GM12872 (cell line): Measurements from ENCODE around the gene LIMD2.

Experiments used
- CTCF ChIP-seq: IDR thresholded peaks from 3 replicates; pipeline ENCODE4 v1.5.1; 2011; ENCODE audit warnings: low read depth, mild to moderate bottlenecking, low read length, moderate library complexity; ENCODE audit not compliant: insufficient read depth

LIMD2 gene

DNA sequence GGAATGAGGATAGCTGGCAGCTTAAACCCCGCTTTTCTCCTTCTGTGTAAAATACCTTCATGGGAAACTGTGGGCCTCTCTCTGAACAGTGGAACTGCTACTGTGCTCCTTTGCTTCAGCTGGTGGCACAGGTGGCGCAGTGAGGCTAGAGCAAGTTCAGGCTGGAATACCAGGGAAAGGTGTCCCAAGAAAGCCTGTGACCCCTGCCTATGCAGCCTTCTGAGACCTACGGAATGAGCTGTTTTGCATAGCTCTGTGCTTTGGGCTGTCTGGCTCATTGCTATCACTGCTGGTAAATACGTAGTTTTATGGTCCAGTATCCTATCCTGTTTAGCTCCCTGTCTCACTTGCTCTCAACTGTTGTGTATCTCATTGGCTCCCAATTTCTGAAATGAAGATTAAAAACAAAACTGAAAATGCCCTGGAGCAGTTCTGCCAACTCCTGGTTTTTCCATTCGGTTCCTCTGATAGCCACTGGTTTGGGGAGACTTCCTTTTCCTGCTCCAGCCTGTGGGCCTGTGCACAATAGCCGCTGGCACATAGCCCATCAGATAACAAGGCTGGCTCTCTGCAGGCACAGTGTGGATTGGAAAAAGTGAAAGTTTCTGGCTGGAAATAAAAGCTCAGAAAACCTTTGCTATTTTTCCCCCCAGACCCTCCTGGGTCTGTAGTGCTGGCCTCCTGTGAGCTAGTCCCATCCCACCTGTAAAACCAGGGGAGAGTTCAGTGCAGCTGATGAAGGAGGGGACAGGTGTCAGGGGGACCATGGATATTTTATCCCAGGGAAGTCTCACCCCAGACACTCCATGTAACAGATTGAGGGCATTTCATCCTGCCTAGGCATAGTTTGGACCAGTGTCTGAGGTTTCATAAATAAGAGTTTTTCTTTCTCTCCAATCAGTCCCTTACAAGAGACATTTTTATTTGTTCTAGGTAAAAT, 24.0 kb downstream of the LIMD2 start:
- TF ChIP-seq CTCF, result no peak

- no peak for TF ChIP-seq CTCF
Observed at GRCh38 chr17:63675231-63675606, 24.7 kb downstream of the LIMD2 start.

DNA sequence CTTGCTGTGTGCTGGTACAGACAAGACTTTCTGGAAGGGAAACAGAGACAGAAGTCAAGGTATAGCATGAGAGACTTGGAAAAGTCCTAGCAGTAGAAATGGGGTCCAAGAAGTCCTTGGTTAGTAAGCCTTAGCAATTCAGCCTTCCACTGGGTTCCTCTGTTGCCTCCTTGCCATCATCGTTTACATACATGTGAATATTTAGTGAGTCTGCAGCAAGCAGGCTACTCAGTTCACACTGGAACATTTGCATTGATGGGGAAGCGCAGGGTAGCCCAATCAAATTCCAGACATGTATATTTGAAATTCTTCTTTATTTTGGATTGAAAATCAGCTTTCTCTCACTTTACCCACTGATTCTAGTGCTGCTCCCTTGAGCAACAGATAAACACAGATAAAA, 27.1 kb downstream of the LIMD2 start:
- TF ChIP-seq CTCF, result no peak

DNA sequence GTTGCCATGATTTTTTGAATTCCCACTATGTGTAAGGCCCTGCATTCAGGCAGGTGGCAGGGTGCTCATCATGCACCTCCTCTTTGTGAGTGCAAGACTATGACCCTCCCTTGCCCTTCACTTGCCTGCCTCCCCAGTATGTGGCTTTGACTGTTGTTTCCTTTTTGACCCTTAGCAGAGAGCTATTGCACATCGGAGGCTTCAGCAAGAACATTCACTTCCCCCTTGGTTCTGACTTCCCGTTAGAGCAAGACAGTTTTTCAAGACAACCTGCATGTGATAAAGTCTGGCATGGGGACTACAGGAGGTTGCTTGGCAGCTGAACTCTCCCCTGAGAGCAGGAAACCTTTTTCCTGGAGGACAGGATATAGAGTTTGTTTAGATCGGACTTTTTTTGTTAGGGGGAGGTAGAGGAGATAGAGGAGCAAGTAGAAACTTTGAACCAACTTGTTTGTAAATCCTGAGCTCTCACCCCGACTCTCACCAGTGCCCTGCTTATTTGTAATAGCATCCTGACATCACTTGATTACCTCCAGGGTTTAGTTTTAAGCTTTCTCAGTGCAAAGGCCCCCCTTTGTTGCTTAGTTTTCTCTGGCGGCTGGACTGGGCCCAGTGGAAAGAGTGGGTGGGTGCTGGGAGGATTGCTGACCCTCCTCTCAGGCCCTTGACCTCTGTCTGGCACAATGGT, 34.3 kb downstream of the LIMD2 start:
- TF ChIP-seq CTCF, result no peak

GRCh38 chr17:63659850-63660249, 40.1 kb downstream of the LIMD2 start:
- TF ChIP-seq CTCF, result no peak

DNA sequence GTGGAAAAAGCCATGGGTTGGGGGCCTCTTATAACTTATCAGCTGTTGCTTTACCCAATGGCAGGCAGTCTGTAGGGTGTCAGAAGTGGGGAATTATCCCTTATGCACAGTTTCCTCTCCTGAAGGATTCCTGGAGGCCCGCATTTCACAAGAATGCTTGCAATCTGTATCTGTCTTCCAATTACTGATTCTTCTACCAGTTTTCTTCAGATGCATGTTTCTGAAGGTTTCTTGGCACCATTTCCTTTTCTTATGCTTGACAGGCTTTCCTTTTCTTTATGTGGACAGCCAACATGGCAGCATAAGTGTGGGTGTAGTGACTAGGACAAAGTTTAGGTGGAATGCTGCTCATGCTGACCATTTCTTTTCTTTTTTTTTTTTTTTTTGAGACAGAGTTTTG, 41.6 kb downstream of the LIMD2 start:
- no peak for TF ChIP-seq CTCF

- no peak for TF ChIP-seq CTCF
Observed at GRCh38 chr17:63657786-63658185, 42.1 kb downstream of the LIMD2 start.
